Kidney glomerular epithelial cell (primary cell): ENCODE results near the gene FOXF2.

Experiments used
- DNase-seq: peaks from one replicate; lab custom pipeline; 2025; lab: John Stamatoyannopoulos, UW

FOXF2 gene

GRCh38 chr6:1390946-1391799 is 1.8 kb downstream of the FOXF2 start:
- DNase-seq: no peak

GRCh38 chr6:1391800-1392309 is 2.5 kb downstream of the FOXF2 start:
- no peak for DNase-seq

- DNase-seq: no peak
These were observed 3.7 kb downstream of the FOXF2 start for GRCh38 chr6:1392813-1393640.

- no peak for DNase-seq
These were observed 4.4 kb downstream of the FOXF2 start for GRCh38 chr6:1393641-1394283.

- no peak for DNase-seq
These were observed 5.4 kb downstream of the FOXF2 start for GRCh38 chr6:1394514-1395463.

GRCh38 chr6:1395506-1395905 is 6.1 kb downstream of the FOXF2 start:
- DNase-seq: no peak

- DNase-seq: no peak
These were observed 6.8 kb downstream of the FOXF2 start for GRCh38 chr6:1395941-1396908.

- peak; percentile 19 for DNase-seq
These were observed 7.8 kb downstream of the FOXF2 start for GRCh38 chr6:1396952-1397868.

- DNase-seq: no peak
These were observed 9.9 kb downstream of the FOXF2 start for GRCh38 chr6:1399085-1399780.

GRCh38 chr6:1400126-1400850 is 10.9 kb downstream of the FOXF2 start:
- no peak for DNase-seq

GRCh38 chr6:1402369-1402768 is 13.0 kb downstream of the FOXF2 start:
- no peak for DNase-seq

GRCh38 chr6:1402868-1403267 is 13.5 kb downstream of the FOXF2 start:
- no peak for DNase-seq

- DNase-seq: no peak
These were observed 14.7 kb downstream of the FOXF2 start for GRCh38 chr6:1403851-1404712.

- no peak for DNase-seq
These were observed 15.3 kb downstream of the FOXF2 start for GRCh38 chr6:1404713-1405098.

GRCh38 chr6:1405221-1405620 is 15.8 kb downstream of the FOXF2 start:
- no peak for DNase-seq

GRCh38 chr6:1406306-1407072 is 17.1 kb downstream of the FOXF2 start:
- no peak for DNase-seq
